Mucosa of rectum (tissue), 2 donors: ENCODE results near the gene RARS2.

Source experiments
- H3K27ac ChIP-seq, 2 donors: one replicate each; pipeline ENCODE4 v1.7.0; 2013; ENCODE audit warnings: inconsistent platforms in 2 of 2, low read depth in 2 of 2, low read length in 2 of 2
- H3K27me3 ChIP-seq, 2 donors: one replicate each; pipeline ENCODE4 v1.7.0; 2013; ENCODE audit warnings: low read length in 2 of 2; ENCODE audit not compliant: control insufficient read depth in 2 of 2, insufficient read depth in 2 of 2
- H3K36me3 ChIP-seq, 2 donors: one replicate each; pipeline ENCODE4 v1.7.0; 2013; ENCODE audit warnings: low read length in 2 of 2; ENCODE audit not compliant: control insufficient read depth in 2 of 2, insufficient read depth in 2 of 2
- H3K4me1 ChIP-seq, 2 donors: one replicate each; pipeline ENCODE4 v1.7.0; 2013; ENCODE audit warnings: low read length in 2 of 2, mild to moderate bottlenecking in 1 of 2; ENCODE audit not compliant: control insufficient read depth in 2 of 2, insufficient read depth in 2 of 2
- H3K4me3 ChIP-seq, 2 donors: one replicate each; pipeline ENCODE4 v1.7.0; 2013; ENCODE audit warnings: low read length in 2 of 2
- H3K9ac ChIP-seq, 2 donors: one replicate each; pipeline ENCODE4 v1.7.0; 2013; ENCODE audit warnings: low read length in 2 of 2, low read depth in 1 of 2, mild to moderate bottlenecking in 1 of 2
- H3K9me3 ChIP-seq, 2 donors: one replicate each; pipeline ENCODE4 v1.7.0; 2013; ENCODE audit warnings: low read length in 2 of 2; ENCODE audit not compliant: control insufficient read depth in 2 of 2
- donor health status: healthy.
- donor health status: Normal muscosa, but diverticular disease.

Gene RARS2

DNA sequence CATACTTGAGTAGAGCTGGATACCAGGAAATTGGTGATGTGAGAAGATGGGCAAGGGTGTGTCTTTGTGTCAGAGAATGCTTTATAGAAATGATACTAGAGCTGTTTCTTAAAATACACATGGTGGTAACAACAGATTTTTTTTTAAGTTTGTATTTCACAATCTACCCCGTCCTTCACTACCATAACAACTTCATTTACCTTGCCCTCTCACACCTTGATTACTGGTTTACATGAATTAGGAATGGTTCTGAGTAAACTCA is 45.4 kb downstream of the RARS2 start:
- no peak overlapping the region for H3K27ac ChIP-seq
- peaks cover 27 to 37% of the 10 kb centered on the region in 2 donors for H3K36me3 ChIP-seq
- H3K9me3 ChIP-seq = no peaks in the 10 kb centered on the region
- no peaks in the 10 kb centered on the region for H3K27me3 ChIP-seq
- no peak overlapping the region for H3K4me3 ChIP-seq
- H3K9ac ChIP-seq = no peak overlapping the region
- H3K4me1 ChIP-seq = no peaks in the 10 kb centered on the region

DNA sequence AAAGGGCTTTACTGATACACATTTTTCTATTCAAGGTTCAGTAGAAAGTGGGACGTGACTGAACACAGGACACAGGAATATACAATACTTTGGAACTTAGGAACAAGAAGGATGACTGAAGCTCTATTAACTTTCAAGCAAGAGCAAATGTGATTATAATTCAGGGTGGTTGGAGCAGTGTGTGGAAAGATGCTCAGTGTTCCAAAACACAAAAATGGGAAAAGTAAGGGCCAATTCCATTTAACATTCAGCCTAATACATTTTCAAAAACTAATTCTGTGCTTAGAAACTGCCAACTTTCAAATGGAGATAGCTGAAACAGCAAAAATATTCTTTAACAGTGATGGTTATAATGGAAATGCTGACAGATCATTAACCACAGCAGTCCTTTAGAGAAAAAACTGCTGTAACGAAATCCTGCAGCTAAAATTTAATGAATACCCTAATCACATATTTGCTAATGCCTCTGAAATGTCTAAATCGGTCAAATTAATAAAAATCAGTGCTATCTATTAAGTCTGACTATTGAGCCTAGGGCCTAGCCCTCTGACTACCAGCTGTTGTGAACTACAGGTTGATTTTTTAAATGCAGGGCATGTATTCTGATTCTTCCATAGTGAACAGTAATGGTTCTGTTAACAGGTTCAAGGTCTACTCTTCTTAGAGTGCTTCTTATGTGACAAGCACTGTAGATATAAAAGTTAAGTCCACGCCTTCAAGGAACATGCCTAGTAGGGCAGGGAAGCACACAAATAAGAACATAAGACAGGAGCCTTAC is 45.9 kb downstream of the RARS2 start:
- H3K27me3 ChIP-seq = no peaks in the 10 kb centered on the region
- H3K9me3 ChIP-seq = no peaks in the 10 kb centered on the region
- no peak overlapping the region for H3K27ac ChIP-seq
- peaks cover 32 to 40% of the 10 kb centered on the region in 2 donors for H3K36me3 ChIP-seq
- no peak overlapping the region for H3K9ac ChIP-seq
- no peak overlapping the region for H3K4me3 ChIP-seq
- H3K4me1 ChIP-seq = no peaks in the 10 kb centered on the region

DNA sequence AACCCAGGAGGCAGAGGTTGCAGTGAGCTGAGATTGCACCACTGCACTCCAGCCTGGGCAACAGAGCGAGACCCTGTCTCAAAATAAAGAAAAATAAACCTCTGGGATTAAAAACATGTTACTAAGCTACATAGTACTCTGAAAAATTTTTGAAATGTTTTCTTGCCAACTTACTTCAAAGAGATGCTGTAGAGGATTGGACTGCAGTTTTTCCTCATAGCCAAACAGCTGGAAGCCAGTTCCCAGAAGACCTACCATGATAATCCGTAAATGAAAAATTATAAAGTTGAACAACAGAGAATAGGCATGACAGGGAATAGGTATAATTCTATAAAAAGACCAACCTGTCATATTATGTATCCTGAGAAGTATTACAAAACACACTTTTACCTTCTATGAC is 48.0 kb downstream of the RARS2 start:
- no peak overlapping the region for H3K27ac ChIP-seq
- peaks cover 28 to 39% of the 10 kb centered on the region in 2 donors for H3K36me3 ChIP-seq

GRCh38 chr6:87541041-87541440 is 48.7 kb downstream of the RARS2 start:
- H3K4me3 ChIP-seq = no peak overlapping the region
- H3K9me3 ChIP-seq = no peaks in the 10 kb centered on the region
- H3K36me3 ChIP-seq = peaks cover 28 to 40% of the 10 kb centered on the region in 2 donors
- H3K27me3 ChIP-seq = no peaks in the 10 kb centered on the region
- no peak overlapping the region for H3K27ac ChIP-seq
- H3K4me1 ChIP-seq = no peaks in the 10 kb centered on the region
- H3K9ac ChIP-seq = no peak overlapping the region

More for the DNA sequence above, 48.0 kb downstream of the RARS2 start:
- Histone ChIP-seq H3K27me3 (no peaks in the 10 kb centered on the region), H3K4me1 (no peaks in the 10 kb centered on the region), H3K9ac (no peak overlapping the region), H3K4me3 (no peak overlapping the region), H3K9me3 (no peaks in the 10 kb centered on the region)

- Histone ChIP-seq H3K27me3 (no peaks in the 10 kb centered on the region), H3K4me1 (no peaks in the 10 kb centered on the region), H3K27ac (no peak overlapping the region), H3K4me3 (no peak overlapping the region), H3K36me3 (peaks cover 28 to 40% of the 10 kb centered on the region in 2 donors), H3K9ac (no peak overlapping the region), H3K9me3 (no peaks in the 10 kb centered on the region)
These were observed 49.2 kb downstream of the RARS2 start for GRCh38 chr6:87540539-87540938.

DNA sequence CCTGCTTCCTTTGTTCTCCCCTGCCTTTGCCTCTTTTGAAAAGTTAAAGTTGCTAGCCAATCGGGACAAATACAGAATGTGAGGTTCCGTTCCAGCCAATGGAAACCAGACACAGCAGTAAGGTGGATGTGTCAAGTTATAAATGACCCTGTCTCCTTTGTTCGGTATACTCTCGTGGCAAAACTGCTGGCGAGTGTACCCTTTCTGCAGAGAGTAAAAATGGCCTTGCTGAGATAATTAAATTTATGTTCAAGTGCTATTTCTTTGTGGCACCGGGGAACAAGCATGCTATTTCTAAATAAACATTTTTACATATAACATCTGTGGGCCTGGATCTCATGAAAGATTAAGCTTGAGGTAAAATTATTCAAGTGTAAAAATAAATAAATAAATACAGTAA is 50.2 kb downstream of the RARS2 start:
- Histone ChIP-seq H3K36me3 (peaks cover 29 to 37% of the 10 kb centered on the region in 2 donors), H3K27ac (no peak overlapping the region), H3K27me3 (no peaks in the 10 kb centered on the region), H3K4me1 (no peaks in the 10 kb centered on the region), H3K9ac (no peak overlapping the region), H3K9me3 (no peaks in the 10 kb centered on the region), H3K4me3 (no peak overlapping the region)

GRCh38 chr6:87538510-87539260 is 51.1 kb downstream of the RARS2 start:
- H3K4me1 ChIP-seq = no peaks in the 10 kb centered on the region
- H3K36me3 ChIP-seq = peaks cover 24 to 34% of the 10 kb centered on the region in 2 donors
- H3K27ac ChIP-seq = no peak overlapping the region
- H3K9ac ChIP-seq = no peak overlapping the region
- H3K27me3 ChIP-seq = no peaks in the 10 kb centered on the region
- no peaks in the 10 kb centered on the region for H3K9me3 ChIP-seq
- no peak overlapping the region for H3K4me3 ChIP-seq

DNA sequence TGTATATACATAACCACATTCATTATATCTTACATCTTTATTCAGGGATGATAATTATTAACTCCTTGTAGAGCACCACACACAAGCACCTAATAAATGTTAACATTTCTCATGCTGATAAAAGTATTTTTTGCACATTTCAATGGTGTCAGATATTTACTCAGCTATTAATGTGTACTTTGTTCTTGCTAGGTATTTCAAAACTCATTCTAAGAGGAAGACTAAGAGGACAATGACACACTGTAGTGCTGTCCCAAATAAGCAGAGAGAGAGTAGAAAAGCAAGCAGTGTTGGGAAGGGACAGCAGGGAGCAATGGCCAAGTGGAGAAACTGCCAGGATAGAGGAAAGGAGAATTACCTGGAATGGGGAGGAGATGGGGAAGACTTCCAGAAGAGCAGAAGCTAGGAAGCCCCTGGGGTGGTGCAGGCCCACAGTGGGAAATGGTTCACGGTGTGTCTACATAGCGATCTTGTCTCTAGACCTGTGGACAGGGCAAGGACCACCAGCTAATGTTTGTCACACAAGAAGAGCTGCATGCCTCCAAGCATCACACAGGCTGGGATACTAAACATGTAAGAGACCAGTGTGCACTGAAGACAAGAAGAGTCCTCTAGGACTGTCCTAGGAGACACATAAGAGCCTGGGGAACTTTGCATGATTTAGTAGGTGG is 55.3 kb downstream of the RARS2 start:
- no peaks in the 10 kb centered on the region for H3K4me1 ChIP-seq
- H3K27ac ChIP-seq = no peak overlapping the region
- peaks cover 14 to 31% of the 10 kb centered on the region in 2 donors for H3K36me3 ChIP-seq
- no peak overlapping the region for H3K9ac ChIP-seq
- H3K27me3 ChIP-seq = no peaks in the 10 kb centered on the region
- no peak overlapping the region for H3K4me3 ChIP-seq
- H3K9me3 ChIP-seq = no peaks in the 10 kb centered on the region

DNA sequence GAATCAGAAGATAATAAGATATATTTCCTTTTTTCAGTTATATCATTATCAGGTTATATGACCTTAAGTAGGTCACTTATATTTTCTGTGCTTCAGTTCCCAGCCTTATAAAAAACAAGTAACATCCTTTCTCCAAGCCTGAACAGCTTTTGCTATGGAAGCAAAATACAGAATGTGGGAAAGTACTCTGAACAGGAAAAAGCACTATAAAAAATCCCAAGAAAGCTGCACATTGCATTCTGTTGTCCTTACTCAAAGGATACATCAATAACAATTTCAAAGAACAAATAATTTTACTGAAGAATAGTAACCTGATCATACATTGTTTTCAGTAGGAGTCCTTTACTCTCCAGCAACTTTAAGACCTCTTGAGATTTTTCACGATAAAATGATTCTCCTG is 60.6 kb downstream of the RARS2 start:
- Histone ChIP-seq H3K4me1 (no peaks in the 10 kb centered on the region), H3K9ac (no peak overlapping the region), H3K4me3 (no peak overlapping the region), H3K27me3 (no peaks in the 10 kb centered on the region), H3K36me3 (peaks cover 17 to 26% of the 10 kb centered on the region in 2 donors), H3K27ac (no peak overlapping the region), H3K9me3 (no peaks in the 10 kb centered on the region)

DNA sequence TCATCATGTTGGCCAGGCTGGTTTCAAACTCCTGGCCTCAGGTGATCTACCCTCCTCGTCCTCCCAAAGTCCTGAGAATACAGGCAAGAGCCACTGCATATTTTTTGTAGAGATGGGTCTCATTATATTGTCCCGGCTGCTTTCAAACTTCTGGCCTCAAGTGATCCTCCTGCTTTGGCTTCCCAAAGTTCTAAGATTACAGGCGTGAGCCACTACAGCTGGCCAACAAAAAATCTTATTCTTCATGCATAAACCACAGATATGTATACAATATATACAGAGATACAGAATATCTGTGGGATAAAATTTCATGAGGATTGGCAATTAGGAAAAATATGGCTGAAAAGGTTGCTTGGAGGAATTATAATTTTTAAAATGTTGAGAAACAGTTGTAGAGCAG is 67.1 kb downstream of the RARS2 start:
- Histone ChIP-seq H3K36me3 (peaks cover 38 to 47% of the 10 kb centered on the region in 2 donors), H3K4me3 (no peak overlapping the region), H3K27me3 (no peaks in the 10 kb centered on the region), H3K9ac (no peak overlapping the region), H3K9me3 (no peaks in the 10 kb centered on the region), H3K27ac (no peak overlapping the region), H3K4me1 (no peaks in the 10 kb centered on the region)
